ENCODE data around the gene DHDDS.

Gene DHDDS

GRCh38 chr1:26410706-26411623, 21.2 kb upstream of the DHDDS start, which contains the start of gene LIN28A:
LIN28A (plus strand) TSS chr1:26410817; CDS start chr1:26410892, 75 bp downstream.
- H3K4me1 Mint-ChIP-seq: peaks cover 29% of the 10 kb centered on the region
- no peak for ATAC-seq
- no peak within 1 kb of the TSS for H3K27ac Mint-ChIP-seq
- peaks cover 72% of the 10 kb centered on the region for H3K27me3 Mint-ChIP-seq
- H3K36me3 Mint-ChIP-seq: no peaks in the 10 kb centered on the region
- no peak within 1 kb of the TSS for H3K4me3 Mint-ChIP-seq
- no peaks in the 10 kb centered on the region for H3K9me3 Mint-ChIP-seq

GRCh38 chr1:26411624-26412074, 20.5 kb upstream of the DHDDS start:
- H3K27ac Mint-ChIP-seq: no peak overlapping the region
- H3K27me3 Mint-ChIP-seq: peaks cover 72% of the 10 kb centered on the region
- H3K36me3 Mint-ChIP-seq: no peaks in the 10 kb centered on the region

GRCh38 chr1:26412180-26412840, 19.8 kb upstream of the DHDDS start:
- Mint-ChIP-seq H3K27me3 (peaks cover 72% of the 10 kb centered on the region), H3K4me1 (peaks cover 29% of the 10 kb centered on the region), H3K27ac (no peak overlapping the region), H3K4me3 (no peak overlapping the region), H3K36me3 (no peaks in the 10 kb centered on the region), H3K9me3 (no peaks in the 10 kb centered on the region)
- no peak for ATAC-seq

More at GRCh38 chr1:26411624-26412074, 20.5 kb upstream of the DHDDS start:
- H3K4me3 Mint-ChIP-seq: no peak overlapping the region
- H3K4me1 Mint-ChIP-seq: peaks cover 29% of the 10 kb centered on the region
- H3K9me3 Mint-ChIP-seq: no peaks in the 10 kb centered on the region
- no peak for ATAC-seq

GRCh38 chr1:26413031-26413430, 19.1 kb upstream of the DHDDS start:
- no peaks in the 10 kb centered on the region for H3K36me3 Mint-ChIP-seq
- no peak for ATAC-seq
- H3K27ac Mint-ChIP-seq: no peak overlapping the region
- no peaks in the 10 kb centered on the region for H3K9me3 Mint-ChIP-seq
- H3K27me3 Mint-ChIP-seq: peaks cover 65% of the 10 kb centered on the region
- H3K4me3 Mint-ChIP-seq: no peak overlapping the region
- peaks cover 29% of the 10 kb centered on the region for H3K4me1 Mint-ChIP-seq

- H3K9me3 Mint-ChIP-seq: no peaks in the 10 kb centered on the region
- ATAC-seq: peak; percentile 97
- H3K4me1 Mint-ChIP-seq: no peaks in the 10 kb centered on the region
- no peak overlapping the region for H3K4me3 Mint-ChIP-seq
- no peak overlapping the region for H3K27ac Mint-ChIP-seq
- peaks cover 23% of the 10 kb centered on the region for H3K27me3 Mint-ChIP-seq
- H3K36me3 Mint-ChIP-seq: no peaks in the 10 kb centered on the region
Measured at GRCh38 chr1:26417111-26417759, 14.9 kb upstream of the DHDDS start.

GRCh38 chr1:26418865-26419349, 13.2 kb upstream of the DHDDS start:
- Mint-ChIP-seq H3K36me3 (no peaks in the 10 kb centered on the region), H3K27me3 (peaks cover 6% of the 10 kb centered on the region), H3K9me3 (no peaks in the 10 kb centered on the region), H3K27ac (no peak overlapping the region), H3K4me1 (no peaks in the 10 kb centered on the region), H3K4me3 (no peak overlapping the region)
- ATAC-seq: no peak

GRCh38 chr1:26419494-26419893, 12.6 kb upstream of the DHDDS start:
- Mint-ChIP-seq H3K27me3 (peaks cover under 1% of the 10 kb centered on the region), H3K27ac (no peak overlapping the region), H3K4me1 (no peaks in the 10 kb centered on the region), H3K9me3 (no peaks in the 10 kb centered on the region), H3K36me3 (no peaks in the 10 kb centered on the region), H3K4me3 (no peak overlapping the region)
- ATAC-seq: no peak

- H3K9me3 Mint-ChIP-seq: no peaks in the 10 kb centered on the region
- no peaks in the 10 kb centered on the region for H3K27me3 Mint-ChIP-seq
- no peak overlapping the region for H3K4me3 Mint-ChIP-seq
- peaks cover 6% of the 10 kb centered on the region for H3K36me3 Mint-ChIP-seq
- no peak for ATAC-seq
- peaks cover 20% of the 10 kb centered on the region for H3K4me1 Mint-ChIP-seq
- no peak overlapping the region for H3K27ac Mint-ChIP-seq
Measured at GRCh38 chr1:26429721-26430120, 2.4 kb upstream of the DHDDS start.

GRCh38 chr1:26432793-26433192, 672 bp downstream of the DHDDS start:
- no peaks in the 10 kb centered on the region for H3K9me3 Mint-ChIP-seq
- peaks cover 6% of the 10 kb centered on the region for H3K36me3 Mint-ChIP-seq
- H3K4me3 Mint-ChIP-seq: peak overlapping the region; percentile 90
- ATAC-seq: no peak
- peaks cover 20% of the 10 kb centered on the region for H3K4me1 Mint-ChIP-seq
- no peaks in the 10 kb centered on the region for H3K27me3 Mint-ChIP-seq
- peak overlapping the region; percentile 87 for H3K27ac Mint-ChIP-seq

GRCh38 chr1:26434161-26434752, 2.1 kb downstream of the DHDDS start:
- peaks cover 17% of the 10 kb centered on the region for H3K36me3 Mint-ChIP-seq
- peaks cover 20% of the 10 kb centered on the region for H3K4me1 Mint-ChIP-seq
- H3K27me3 Mint-ChIP-seq: no peaks in the 10 kb centered on the region
- H3K27ac Mint-ChIP-seq: peak overlapping the region; percentile 53
- no peaks in the 10 kb centered on the region for H3K9me3 Mint-ChIP-seq
- H3K4me3 Mint-ChIP-seq: no peak overlapping the region
- no peak for ATAC-seq

GRCh38 chr1:26438041-26438440, 5.9 kb downstream of the DHDDS start:
- H3K9me3 Mint-ChIP-seq: no peaks in the 10 kb centered on the region
- H3K36me3 Mint-ChIP-seq: peaks cover 44% of the 10 kb centered on the region
- H3K4me3 Mint-ChIP-seq: no peak overlapping the region
- H3K4me1 Mint-ChIP-seq: peaks cover 11% of the 10 kb centered on the region
- no peak for ATAC-seq
- no peaks in the 10 kb centered on the region for H3K27me3 Mint-ChIP-seq
- no peak overlapping the region for H3K27ac Mint-ChIP-seq

- H3K27ac Mint-ChIP-seq: no peak overlapping the region
- H3K27me3 Mint-ChIP-seq: no peaks in the 10 kb centered on the region
- no peak for ATAC-seq
- no peaks in the 10 kb centered on the region for H3K9me3 Mint-ChIP-seq
- peaks cover 56% of the 10 kb centered on the region for H3K36me3 Mint-ChIP-seq
- no peaks in the 10 kb centered on the region for H3K4me1 Mint-ChIP-seq
- H3K4me3 Mint-ChIP-seq: no peak overlapping the region
Measured at GRCh38 chr1:26440259-26440658, 8.1 kb downstream of the DHDDS start.

GRCh38 chr1:26449868-26450267, 17.7 kb downstream of the DHDDS start:
- no peak for ATAC-seq
- Mint-ChIP-seq H3K4me3 (no peak overlapping the region), H3K36me3 (peaks cover 73% of the 10 kb centered on the region), H3K4me1 (peaks cover 18% of the 10 kb centered on the region), H3K9me3 (no peaks in the 10 kb centered on the region), H3K27me3 (no peaks in the 10 kb centered on the region), H3K27ac (no peak overlapping the region)

- Mint-ChIP-seq H3K9me3 (no peaks in the 10 kb centered on the region), H3K4me1 (peaks cover 18% of the 10 kb centered on the region), H3K27me3 (no peaks in the 10 kb centered on the region), H3K27ac (no peak overlapping the region), H3K36me3 (peaks cover 68% of the 10 kb centered on the region), H3K4me3 (no peak overlapping the region)
- ATAC-seq: no peak
Measured at GRCh38 chr1:26450908-26451307, 18.8 kb downstream of the DHDDS start.
